H1 (cell line): ENCODE results near the gene LZTFL1. TPM values are rescaled to one million over a fixed set of nuclear protein-coding genes. Genes with fewer than 3 reads are reported as not detected.

ENCODE experiments used
- CTCF ChIA-PET: fragments of 300-600 bp; sonication (Branson Sonifier 250); formaldehyde crosslinking; loops from one replicate; lab custom pipeline; 2021; ENCODE audit not compliant: partially characterized antibody; lab: Charles Lee
- POLR2A ChIA-PET: fragments of 300-600 bp; sonication (Branson Sonifier 250); formaldehyde crosslinking; loops from one replicate; lab custom pipeline; 2021; ENCODE audit warnings: inconsistent platforms; ENCODE audit not compliant: partially characterized antibody; lab: Charles Lee
- DNase-seq, 2 experiments: peaks; one replicate each; pipeline versions ENCODE4 v3.0.0 to v3.0.0-alpha.2; 2010 to 2022; ENCODE audit warnings: low spot score in 2 of 2, low read depth in 1 of 2, mixed read lengths in 1 of 2
- FAIRE-seq: peaks from 2 replicates; lab custom pipeline; 2011; peaks lifted over from hg19 to GRCh38; lab: Jason Lieb, UNC
- H2AFZ ChIP-seq: 2 replicates; pipeline ENCODE4 v1.8.1; 2012; ENCODE audit warnings: low read length, inconsistent platforms
- H2AK5ac ChIP-seq: 2 replicates; pipeline ENCODE4 v1.6.1; 2013; ENCODE audit warnings: low read depth, low read length
- H2BK120ac ChIP-seq: replicated peaks from 2 replicates; pipeline ENCODE3; 2013; ENCODE audit warnings: low read depth, low read length, inconsistent platforms
- H2BK12ac ChIP-seq: 2 replicates; pipeline ENCODE4 v1.6.1; 2013; ENCODE audit warnings: low read depth, low read length
- H2BK15ac ChIP-seq: 2 replicates; pipeline ENCODE4 v1.6.1; 2013; ENCODE audit warnings: low read length
- H2BK20ac ChIP-seq: 2 replicates; pipeline ENCODE4 v1.6.1; 2013; ENCODE audit warnings: low read length
- H2BK5ac ChIP-seq: 2 replicates; pipeline ENCODE4 v1.6.1; 2013; ENCODE audit warnings: low read depth, low read length
- H3K14ac ChIP-seq: 2 replicates; pipeline ENCODE4 v1.6.1; 2013; ENCODE audit warnings: inconsistent platforms; ENCODE audit not compliant: insufficient read length
- H3K18ac ChIP-seq: 2 replicates; pipeline ENCODE4 v1.6.1; 2013; ENCODE audit warnings: low read length; ENCODE audit errors: extremely low read depth
- H3K23ac ChIP-seq: 2 replicates; pipeline ENCODE4 v1.6.1; 2013; ENCODE audit warnings: inconsistent platforms; ENCODE audit not compliant: insufficient read length
- H3K23me2 ChIP-seq: 2 replicates; pipeline ENCODE4 v1.6.1; 2013; ENCODE audit warnings: low read depth, low read length
- H3K27ac ChIP-seq: 2 replicates; pipeline ENCODE4 v1.6.1; 2011; ENCODE audit warnings: low read depth, low read length, inconsistent platforms
- H3K27me3 ChIP-seq, 4 experiments: replicated peaks in 1 of 4; 1 replicate in 1 of 4; 2 replicates in 3 of 4; pipeline versions ENCODE4 v1.6.1 to v1.8.1; 2011 to 2013; ENCODE audit warnings: low read length in 3 of 4, mild to moderate bottlenecking in 3 of 4, inconsistent platforms in 2 of 4, mixed read lengths in 2 of 4, moderate library complexity in 1 of 4; ENCODE audit not compliant: control insufficient read depth in 3 of 4, insufficient read depth in 3 of 4; ENCODE audit errors: extremely low read depth in 1 of 4
- H3K36me3 ChIP-seq, 4 experiments: 2 replicates each; pipeline versions ENCODE4 v1.6.1 to v1.8.1; 2011 to 2013; ENCODE audit warnings: mild to moderate bottlenecking in 4 of 4, low read length in 3 of 4, moderate library complexity in 2 of 4, control low read depth in 1 of 4, inconsistent platforms in 1 of 4; ENCODE audit not compliant: insufficient read depth in 4 of 4, control insufficient read depth in 2 of 4
- H3K4ac ChIP-seq: replicated peaks from 2 replicates; pipeline ENCODE3; 2013; ENCODE audit warnings: low read length, low read depth, mixed read lengths, inconsistent platforms; ENCODE audit not compliant: insufficient read length
- H3K4me1 ChIP-seq, 4 experiments: replicated peaks in 1 of 4; 1 replicate in 1 of 4; 2 replicates in 3 of 4; pipeline versions ENCODE4 v1.6.1 to v1.8.1; 2011 to 2013; ENCODE audit warnings: low read length in 3 of 4, inconsistent platforms in 2 of 4, mixed read lengths in 1 of 4; ENCODE audit not compliant: insufficient read depth in 4 of 4, control insufficient read depth in 3 of 4
- H3K4me2 ChIP-seq, 2 experiments: 2 replicates each; pipeline versions ENCODE4 v1.6.1 to v1.8.1; 2011 to 2013; ENCODE audit warnings: low read depth in 2 of 2, low read length in 2 of 2, control low read depth in 1 of 2, inconsistent platforms in 1 of 2, mild to moderate bottlenecking in 1 of 2; ENCODE audit not compliant: insufficient read depth in 1 of 2
- H3K4me3 ChIP-seq, 4 experiments: fragments of 200-600, 300-600 bp in 1 of 4; sonication (generic), shearing (Covaris generic), sonication (Bioruptor Twin) in 1 of 4; 2 replicates each; pipeline versions ENCODE4 v1.5.1 to v1.8.1; 2011 to 2016; ENCODE audit warnings: low read length in 4 of 4, low read depth in 3 of 4, control low read depth in 2 of 4, inconsistent platforms in 2 of 4, mild to moderate bottlenecking in 2 of 4, mixed read lengths in 1 of 4, moderate library complexity in 1 of 4; ENCODE audit not compliant: insufficient read depth in 2 of 4; ENCODE audit errors: extremely low read depth in 1 of 4
- H3K56ac ChIP-seq: replicated peaks from 2 replicates; pipeline ENCODE3; 2013; ENCODE audit warnings: low read depth, mild to moderate bottlenecking, mixed read lengths, low read length, inconsistent platforms; ENCODE audit not compliant: insufficient read length
- H3K79me1 ChIP-seq: 2 replicates; pipeline ENCODE4 v1.6.1; 2013; ENCODE audit warnings: low read depth, low read length, control low read depth
- H3K79me2 ChIP-seq, 2 experiments: 2 replicates each; pipeline versions ENCODE4 v1.6.1 to v1.8.1; 2012 to 2013; ENCODE audit warnings: low read length in 2 of 2, mild to moderate bottlenecking in 2 of 2, inconsistent platforms in 1 of 2; ENCODE audit not compliant: insufficient read depth in 2 of 2, control insufficient read depth in 1 of 2
- H3K9ac ChIP-seq, 4 experiments: replicated peaks in 1 of 4; 1 replicate in 1 of 4; 2 replicates in 3 of 4; pipeline versions ENCODE4 v1.6.1 to v1.8.1; 2011 to 2013; ENCODE audit warnings: low read depth in 3 of 4, low read length in 3 of 4, control low read depth in 2 of 4, mild to moderate bottlenecking in 2 of 4, moderate library complexity in 2 of 4, inconsistent platforms in 1 of 4; ENCODE audit errors: extremely low read depth in 1 of 4
- H3K9me3 ChIP-seq, 2 experiments: 2 replicates each; pipeline versions ENCODE4 v1.6.1 to v1.8.1; 2012 to 2013; ENCODE audit warnings: mild to moderate bottlenecking in 2 of 2, moderate library complexity in 2 of 2, control low read depth in 1 of 2, inconsistent platforms in 1 of 2, low read depth in 1 of 2, low read length in 1 of 2, mixed read lengths in 1 of 2; ENCODE audit not compliant: insufficient read depth in 2 of 2
- H4K20me1 ChIP-seq, 2 experiments: replicated peaks in 1 of 2; 2 replicates each; pipeline versions ENCODE3 to v1.8.1; 2011 to 2013; ENCODE audit warnings: inconsistent platforms in 2 of 2, low read length in 2 of 2, mild to moderate bottlenecking in 1 of 2; ENCODE audit not compliant: insufficient read depth in 2 of 2, control insufficient read depth in 1 of 2
- H4K5ac ChIP-seq: 2 replicates; pipeline ENCODE4 v1.6.1; 2013; ENCODE audit warnings: low read length, low read depth, mixed read lengths, inconsistent platforms; ENCODE audit not compliant: insufficient read length
- H4K8ac ChIP-seq: 2 replicates; pipeline ENCODE4 v1.8.0; 2013; ENCODE audit warnings: mild to moderate bottlenecking, moderate library complexity, low read length, inconsistent platforms; ENCODE audit not compliant: insufficient read depth; ENCODE audit errors: extremely low read depth
- H4K91ac ChIP-seq: replicated peaks from 2 replicates; pipeline ENCODE3; 2013; ENCODE audit warnings: low read length, mixed read lengths, inconsistent platforms; ENCODE audit not compliant: insufficient read length
- CBX5 ChIP-seq: fragments of 300-800, 300-1000 bp; sonication (generic); IDR thresholded peaks from 2 replicates; pipeline ENCODE4 v1.7.1; 2016; ENCODE audit warnings: antibody characterized with exemption, low read length, low read depth
- EZH2 ChIP-seq: fragments of 200-600 bp; sonication (generic); IDR thresholded peaks from 2 replicates; pipeline ENCODE4 v1.7.1; 2012; ENCODE audit warnings: low read depth, mild to moderate bottlenecking, moderate library complexity, low read length, inconsistent platforms; ENCODE audit not compliant: severe bottlenecking
- FOSL1 ChIP-seq: IDR thresholded peaks from 2 replicates; pipeline ENCODE4 v1.6.1; 2011; ENCODE audit warnings: mild to moderate bottlenecking, low read depth, low read length, moderate library complexity; ENCODE audit not compliant: insufficient read depth
- POU5F1 ChIP-seq: IDR thresholded peaks from 2 replicates; pipeline ENCODE4 v1.6.1; 2011; ENCODE audit warnings: low read depth, mild to moderate bottlenecking, low read length, moderate library complexity
- RXRA ChIP-seq: IDR thresholded peaks from 2 replicates; pipeline ENCODE4 v1.6.1; 2011; ENCODE audit warnings: low read depth, mild to moderate bottlenecking, low read length, moderate library complexity; ENCODE audit not compliant: insufficient read depth
- SIN3A ChIP-seq, 2 experiments: IDR thresholded peaks in 1 of 2; conservative IDR thresholded peaks in 1 of 2; 2 replicates each; pipeline ENCODE4 v1.6.1; 2011 to 2012; ENCODE audit warnings: low read length in 2 of 2, improper control_type of control experiment in 1 of 2, low read depth in 1 of 2, mild to moderate bottlenecking in 1 of 2
- SP2 ChIP-seq: IDR thresholded peaks from 2 replicates; pipeline ENCODE4 v1.6.1; 2012; ENCODE audit warnings: mild to moderate bottlenecking, low read length, inconsistent platforms
- SP4 ChIP-seq: IDR thresholded peaks from 2 replicates; pipeline ENCODE4 v1.6.1; 2012; ENCODE audit warnings: low read length, inconsistent platforms
- USF2 ChIP-seq: IDR thresholded peaks from 2 replicates; pipeline ENCODE4 v1.6.1; 2011; ENCODE audit warnings: low read length, improper control_type of control experiment
- ZNF274 ChIP-seq: IDR thresholded peaks from 2 replicates; pipeline ENCODE4 v1.7.0; 2012; ENCODE audit warnings: low read length, borderline replicate concordance; ENCODE audit errors: extremely low read depth
- WGBS, 2 experiments: shearing (Covaris generic) in 1 of 2; methylation state at CpG; one replicate each; pipeline versions ENCODE4 v1.1.6 to v1.1.7; 2013 to 2015; ENCODE audit warnings: low lambda C conversion rate in 2 of 2, mixed read lengths in 2 of 2, inconsistent platforms in 1 of 2, low coverage in 1 of 2, missing lambda C conversion rate in 1 of 2; ENCODE audit not compliant: insufficient replicate concordance in 2 of 2, insufficient coverage in 1 of 2, insufficient read length in 1 of 2; ENCODE audit errors: extremely low coverage in 1 of 2, missing lambda C conversion rate in 1 of 2; 5-methylcytosine and 5-hydroxymethylcytosine counted together
- polyA plus RNA-seq, 7 experiments: library from polyadenylated mRNA; depleted of rRNA in 3 of 7; stranded (reverse) in 5 of 7; unstranded in 2 of 7; fragments of >200 nt in 5 of 7; fragments of 200-250 nt in 2 of 7; gene quantifications; 1 replicate in 5 of 7; 2 replicates in 1 of 7; 4 replicates in 1 of 7; pipeline versions ENCODE4 v1.2.1 to v1.2.3, GENCODE V29; 2011 to 2013; ENCODE audit warnings: missing spikeins in 2 of 7, mixed read lengths in 2 of 7
- total RNA-seq: library from RNA; stranded (reverse); fragmentation: NEBNext Ultra II Directional; extraction: Animal tissue kit (Norgen Biotek cat#: 25700); gene quantifications from 2 replicates; pipeline ENCODE4 v1.2.1, GENCODE V29; 2021

The LZTFL1 gene
- total and polyA plus RNA-seq, 2 of the 8 experiments (the other 6 are each of a cell fraction or from before 2014, with no cell fraction given), result 8.7 to 11.5 TPM

DNA sequence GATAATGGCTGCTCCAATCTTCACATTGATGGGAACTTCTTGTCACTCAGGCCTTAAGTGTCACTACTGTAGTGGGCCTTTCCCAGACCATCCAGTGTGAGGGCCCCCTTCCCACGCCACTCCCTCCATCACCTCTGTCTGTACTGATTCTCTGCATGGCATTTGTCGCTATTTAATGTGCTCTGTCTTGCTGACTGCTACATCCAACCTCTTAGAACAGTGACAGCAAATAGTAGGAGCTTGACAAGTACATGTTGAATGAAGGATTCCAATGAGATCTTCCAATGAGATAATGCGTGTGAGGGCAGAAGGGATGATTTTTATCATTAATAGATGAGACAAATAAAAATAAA is 38.8 kb upstream of the LZTFL1 start:
- WGBS, 2 experiments, result 76% methylated on average over 3 of the region's 3 CpGs; no CpG with 5 or more reads in 1 of the 2 experiments

More for the DNA sequence above, 38.8 kb upstream of the LZTFL1 start:
- H4K5ac ChIP-seq, result no peak overlapping the region
- no peak overlapping the region for H2BK15ac ChIP-seq
- no peak overlapping the region for H2AFZ ChIP-seq
- H4K20me1 ChIP-seq, result no peaks in the 10 kb centered on the region
- H3K4me1 ChIP-seq, result no peaks in the 10 kb centered on the region
- H4K8ac ChIP-seq, result no peak overlapping the region
- no peak overlapping the region for H3K14ac ChIP-seq
- no peak overlapping the region for H3K18ac ChIP-seq
- no peak overlapping the region for H3K56ac ChIP-seq
- no peaks in the 10 kb centered on the region for H3K9me3 ChIP-seq
- H3K9ac ChIP-seq, result peak overlapping the region in 1 of 4 experiments; percentile 10; a peak in 1 of 7 replicates
- no peak overlapping the region for H3K4ac ChIP-seq
- H3K4me2 ChIP-seq, result no peak overlapping the region
- TF ChIP-seq FOSL1 (no peak), EZH2 (no peak), USF2 (no peak), CBX5 (no peak), SIN3A (conservative IDR thresholded peaks at IDR 0.05 in 1 of 2, IDR thresholded peaks at IDR 0.05 in 1 of 2; ENCODE audit: low read depth in 1 of 2, low read length in 2 of 2) (no peak), SP2 (no peak), ZNF274 (no peak), SP4 (no peak), POU5F1 (no peak), RXRA (no peak)
- TF ChIP-seq, all 59 proteins: peak for 0
- no peaks in the 10 kb centered on the region for H3K79me2 ChIP-seq
- H3K27me3 ChIP-seq, result peaks cover 0 to 3% (median 0%) of the 10 kb centered on the region in 4 experiments; a peak in 2 of 7 replicates
- H3K4me3 ChIP-seq, result no peak overlapping the region
- H2BK5ac ChIP-seq, result no peak overlapping the region
- ChIA-PET CTCF (interaction anchor here (1.3 to 1.4 kb wide), 2 partner anchors 26 to 59 kb away, joined by 3 to 5 read pairs; no protein-coding TSS in a partner anchor), POLR2A (interaction anchor here (0.5 to 0.7 kb wide), 3 partner anchors 15 to 248 kb away, joined by 3 read pairs; no protein-coding TSS in a partner anchor)
- no peak overlapping the region for H2BK120ac ChIP-seq
- H3K36me3 ChIP-seq, result no peaks in the 10 kb centered on the region; a peak in 1 of 8 replicates
- no peaks in the 10 kb centered on the region; the same call in 1 of the 2 replicates for H3K79me1 ChIP-seq
- no peak overlapping the region for H3K27ac ChIP-seq
- no peaks in the 10 kb centered on the region for H3K23me2 ChIP-seq
- DNase-seq (no peak), FAIRE-seq (no peak)
- H2BK12ac ChIP-seq, result no peak overlapping the region
- no peak overlapping the region for H2AK5ac ChIP-seq
- no peak overlapping the region for H2BK20ac ChIP-seq
- no peak overlapping the region for H3K23ac ChIP-seq
- H4K91ac ChIP-seq, result no peak overlapping the region
